GM12878 (cell line): ENCODE results near the gene TOP2A.

Experiments used
- POLR2A ChIP-seq: IDR thresholded peaks from 2 replicates; pipeline ENCODE4 v1.6.1; 2011; ENCODE audit warnings: low read depth, mild to moderate bottlenecking, low read length
- TF ChIP-seq, protein P1 (sequence below), 3 experiments: IDR thresholded peaks in 2 of 3; conservative IDR thresholded peaks in 1 of 3; 2 replicates each; pipeline ENCODE4 v1.5.1; 2011; ENCODE audit warnings: low read depth in 3 of 3, low read length in 3 of 3, mild to moderate bottlenecking in 3 of 3, control low read depth in 2 of 3, moderate library complexity in 2 of 3, inconsistent platforms in 1 of 3, mixed read lengths in 1 of 3; ENCODE audit not compliant: control insufficient read depth in 2 of 3, insufficient read depth in 1 of 3; ENCODE audit errors: extremely low read depth in 1 of 3

DNA sequence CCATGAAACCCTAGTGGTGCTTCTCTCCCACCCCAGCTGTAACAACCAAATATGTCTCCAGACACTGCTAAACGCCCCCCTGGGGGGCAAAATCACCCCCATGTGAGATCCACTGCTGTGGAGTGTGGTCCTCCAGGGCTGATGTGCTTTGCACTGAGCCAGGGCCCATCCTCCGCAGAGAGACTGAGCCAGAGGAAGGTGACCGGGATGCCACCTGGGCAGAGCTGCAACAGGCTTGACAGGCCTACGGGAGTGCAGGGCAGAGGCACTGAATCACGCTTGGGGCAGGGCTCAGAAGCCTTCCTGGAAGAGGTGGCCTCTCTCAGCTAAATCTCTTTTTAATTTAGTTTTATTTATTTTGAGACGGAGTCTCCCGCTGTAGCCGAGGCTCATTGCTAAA lies 57.6 kb downstream of the TOP2A start:
- no peak for TF ChIP-seq POLR2A
- TF ChIP-seq, protein P1, sequence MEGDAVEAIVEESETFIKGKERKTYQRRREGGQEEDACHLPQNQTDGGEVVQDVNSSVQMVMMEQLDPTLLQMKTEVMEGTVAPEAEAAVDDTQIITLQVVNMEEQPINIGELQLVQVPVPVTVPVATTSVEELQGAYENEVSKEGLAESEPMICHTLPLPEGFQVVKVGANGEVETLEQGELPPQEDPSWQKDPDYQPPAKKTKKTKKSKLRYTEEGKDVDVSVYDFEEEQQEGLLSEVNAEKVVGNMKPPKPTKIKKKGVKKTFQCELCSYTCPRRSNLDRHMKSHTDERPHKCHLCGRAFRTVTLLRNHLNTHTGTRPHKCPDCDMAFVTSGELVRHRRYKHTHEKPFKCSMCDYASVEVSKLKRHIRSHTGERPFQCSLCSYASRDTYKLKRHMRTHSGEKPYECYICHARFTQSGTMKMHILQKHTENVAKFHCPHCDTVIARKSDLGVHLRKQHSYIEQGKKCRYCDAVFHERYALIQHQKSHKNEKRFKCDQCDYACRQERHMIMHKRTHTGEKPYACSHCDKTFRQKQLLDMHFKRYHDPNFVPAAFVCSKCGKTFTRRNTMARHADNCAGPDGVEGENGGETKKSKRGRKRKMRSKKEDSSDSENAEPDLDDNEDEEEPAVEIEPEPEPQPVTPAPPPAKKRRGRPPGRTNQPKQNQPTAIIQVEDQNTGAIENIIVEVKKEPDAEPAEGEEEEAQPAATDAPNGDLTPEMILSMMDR (IDR thresholded peaks at IDR 0.05 in 2 of 3, conservative IDR thresholded peaks at IDR 0.05 in 1 of 3; ENCODE audit: control insufficient read depth in 2 of 3, extremely low read depth in 1 of 3, insufficient read depth in 1 of 3, low read depth in 3 of 3, low read length in 3 of 3), result no peak
